PC-3 (cell line): Measurements from ENCODE around the gene ELK3. TPM values are rescaled to one million over a fixed set of nuclear protein-coding genes. Genes with fewer than 3 reads are reported as not detected.

Source experiments
- ATAC-seq: fragments of 200-7000 bp; cut with Tn5 transposase; 2 replicates; pipeline ENCODE4 v1.9.1; 2020; ENCODE audit warnings: mild to moderate bottlenecking, moderate library complexity
- BruUV-seq: library from RNA; stranded (reverse); fragments of 400-500 nt; replicated peaks from 2 replicates; lab custom pipeline; 2021; lab: Mats Ljungman, UMichigan
- CTCF ChIA-PET: fragments of 300-600 bp; sonication (Branson Sonifier 250); formaldehyde crosslinking; loops from one replicate; lab custom pipeline; 2022; ENCODE audit warnings: antibody characterized with exemption; lab: Charles Lee
- POLR2A ChIA-PET: fragments of 300-600 bp; sonication (Branson Sonifier 250); formaldehyde crosslinking; loops from one replicate; lab custom pipeline; 2022; ENCODE audit warnings: antibody characterized with exemption; ENCODE audit not compliant: unreplicated experiment; lab: Charles Lee
- DNase-seq: peaks from one replicate; pipeline ENCODE4 v3.0.0-alpha.2; 2015
- H2AFZ ChIP-seq: fragments of 300-600 bp; sonication (generic); 2 replicates; pipeline ENCODE4 v1.6.0; 2016; ENCODE audit warnings: antibody characterized with exemption, low read length
- H3F3A ChIP-seq: fragments of 300-600 bp; sonication (generic); one replicate; pipeline ENCODE4 v1.6.0; 2017; ENCODE audit warnings: antibody characterized with exemption, low read length, control low read depth, mild to moderate bottlenecking; ENCODE audit not compliant: unreplicated experiment
- H3K27ac ChIP-seq: fragments of 300-600 bp; sonication (generic); 2 replicates; pipeline ENCODE4 v1.5.1; 2016; ENCODE audit warnings: mild to moderate bottlenecking, low read length
- H3K27me3 ChIP-seq: fragments of 300-600 bp; sonication (generic); 2 replicates; pipeline ENCODE4 v1.6.1; 2016; ENCODE audit warnings: low read length, mixed read lengths
- H3K36me3 ChIP-seq: fragments of 300-600 bp; sonication (generic); 2 replicates; pipeline ENCODE4 v1.6.1; 2016; ENCODE audit warnings: low read depth, mixed run types, low read length, mixed read lengths
- H3K4me1 ChIP-seq: fragments of 300-600 bp; sonication (generic); 2 replicates; pipeline ENCODE4 v1.5.1; 2016; ENCODE audit warnings: low read length; ENCODE audit not compliant: insufficient read depth
- H3K4me2 ChIP-seq: fragments of 300-600 bp; sonication (generic); 2 replicates; pipeline ENCODE4 v1.6.0; 2016; ENCODE audit warnings: low read length
- H3K4me3 ChIP-seq: fragments of 300-600 bp; sonication (generic); 2 replicates; pipeline ENCODE4 v1.5.1; 2016; ENCODE audit warnings: mild to moderate bottlenecking, low read length, mixed read lengths
- H3K79me2 ChIP-seq: fragments of 300-600 bp; sonication (generic); 2 replicates; pipeline ENCODE4 v1.6.1; 2017; ENCODE audit warnings: low read length, mixed read lengths
- H3K9ac ChIP-seq: fragments of 300-600 bp; sonication (generic); 2 replicates; pipeline ENCODE4 v1.6.0; 2016; ENCODE audit warnings: mild to moderate bottlenecking, low read length
- H3K9me2 ChIP-seq: fragments of 300-600 bp; sonication (generic); replicated peaks from 2 replicates; pipeline ENCODE4 v1.6.1; 2016; ENCODE audit warnings: mixed run types, low read length, mixed read lengths
- H3K9me3 ChIP-seq: fragments of 300-600 bp; sonication (generic); 2 replicates; pipeline ENCODE4 v1.6.1; 2016; ENCODE audit warnings: low read length, mixed read lengths
- H4K20me1 ChIP-seq: fragments of 300-600 bp; sonication (generic); 2 replicates; pipeline ENCODE4 v1.6.1; 2016; ENCODE audit warnings: low read length, mixed read lengths
- CTCF ChIP-seq: fragments of 300-600 bp; sonication (generic); conservative IDR thresholded peaks from 2 replicates; pipeline ENCODE4 v1.5.1; 2017; ENCODE audit warnings: antibody characterized with exemption, low read depth, mild to moderate bottlenecking, low read length
- EZH2 ChIP-seq: fragments of 300-600 bp; sonication (generic); IDR thresholded peaks from one replicate; pipeline ENCODE4 v1.6.1; 2017; ENCODE audit warnings: antibody characterized with exemption, mild to moderate bottlenecking, low read length; ENCODE audit not compliant: unreplicated experiment
- EZH2phosphoT487 ChIP-seq: fragments of 300-600 bp; sonication (generic); IDR thresholded peaks from 2 replicates; pipeline ENCODE4 v1.6.1; 2018; ENCODE audit warnings: mild to moderate bottlenecking, antibody characterized with exemption, low read length, borderline replicate concordance
- intact Hi-C: fragments of 100-400 bp; cut with micrococcal nuclease; formaldehyde crosslinking; loops from 2 replicates; pipeline ENCODE4 v1.9.0; 2023
- total RNA-seq: library from RNA; depleted of rRNA; stranded (reverse); fragments of >200 nt; gene quantifications from 2 replicates; pipeline ENCODE4 v1.2.3, GENCODE V29; 2014

Gene ELK3
- total RNA-seq, 1 experiment from 2014 or later, result 16.2 TPM

GRCh38 chr12:96186607-96187301 lies 7.4 kb upstream of the ELK3 start:
- no peak for DNase-seq
- no peaks in the 10 kb centered on the region for H3K9me3 ChIP-seq
- POLR2A ChIA-PET, result interaction anchor here (0.7 kb wide), 1 partner anchor 376 kb away, joined by 3 read pairs; no protein-coding TSS in a partner anchor
- no peaks in the 10 kb centered on the region for H3K36me3 ChIP-seq
- no peak overlapping the region for H3K4me2 ChIP-seq
- H3K9ac ChIP-seq, result no peak overlapping the region
- no peak overlapping the region for H3K4me3 ChIP-seq
- H3K27ac ChIP-seq, result no peak overlapping the region
- no peaks in the 10 kb centered on the region for H3F3A ChIP-seq
- H3K9me2 ChIP-seq, result no peaks in the 10 kb centered on the region
- no peaks in the 10 kb centered on the region for H3K27me3 ChIP-seq
- H3K79me2 ChIP-seq, result no peaks in the 10 kb centered on the region
- H4K20me1 ChIP-seq, result no peaks in the 10 kb centered on the region
- intact Hi-C loops, result no loop called here
- no peaks in the 10 kb centered on the region for H3K4me1 ChIP-seq
- no TSS peak for BruUV-seq
- CTCF ChIA-PET, result no interaction called here
- TF ChIP-seq CTCF (no peak), EZH2phosphoT487 (no peak), EZH2 (no peak)
- ATAC-seq, result no peak
- no peak overlapping the region for H2AFZ ChIP-seq

- H3K9me3 ChIP-seq, result no peaks in the 10 kb centered on the region
- CTCF ChIA-PET, result no interaction called here
- no peak overlapping the region for H3K4me2 ChIP-seq
- H3K27ac ChIP-seq, result no peak overlapping the region
- H3K27me3 ChIP-seq, result no peaks in the 10 kb centered on the region
- intact Hi-C loops, result no loop called here
- no peaks in the 10 kb centered on the region for H4K20me1 ChIP-seq
- H2AFZ ChIP-seq, result no peak overlapping the region
- no peaks in the 10 kb centered on the region for H3K36me3 ChIP-seq
- no peaks in the 10 kb centered on the region for H3F3A ChIP-seq
- ATAC-seq (peak; percentile 37; the same call in 1 of the 2 replicates), DNase-seq (no peak)
- no peak overlapping the region for H3K9ac ChIP-seq
- no peak for TF ChIP-seq EZH2phosphoT487
- no peak for TF ChIP-seq CTCF
- no peak for TF ChIP-seq EZH2
- H3K4me1 ChIP-seq, result no peaks in the 10 kb centered on the region
- H3K79me2 ChIP-seq, result no peaks in the 10 kb centered on the region
- BruUV-seq, result no TSS peak
- H3K9me2 ChIP-seq, result no peaks in the 10 kb centered on the region
- POLR2A ChIA-PET, result interaction anchor here (0.6 kb wide), 1 partner anchor 222 kb away, joined by 3 read pairs; no protein-coding TSS in a partner anchor
- no peak overlapping the region for H3K4me3 ChIP-seq
Observed at GRCh38 chr12:96187956-96188355, 6.2 kb upstream of the ELK3 start.

- no peak for DNase-seq
- no TSS peak for BruUV-seq
- POLR2A ChIA-PET, result no interaction called here
- Histone ChIP-seq H3K9me2 (no peaks in the 10 kb centered on the region), H3F3A (no peaks in the 10 kb centered on the region), H3K36me3 (no peaks in the 10 kb centered on the region), H3K4me3 (no peak overlapping the region), H3K79me2 (peaks cover under 1% of the 10 kb centered on the region; the same call in 1 of the 2 replicates), H2AFZ (no peak overlapping the region), H3K27me3 (no peaks in the 10 kb centered on the region), H3K27ac (no peak overlapping the region), H4K20me1 (no peaks in the 10 kb centered on the region), H3K4me1 (no peaks in the 10 kb centered on the region), H3K9me3 (no peaks in the 10 kb centered on the region), H3K4me2 (no peak overlapping the region), H3K9ac (no peak overlapping the region)
- TF ChIP-seq CTCF (no peak), EZH2 (no peak), EZH2phosphoT487 (no peak)
- no peak for ATAC-seq
- intact Hi-C loops, result no loop called here
- CTCF ChIA-PET, result no interaction called here
Observed at GRCh38 chr12:96189781-96190180, 4.4 kb upstream of the ELK3 start.
